Stomach (tissue), 9 donors: Measurements from ENCODE around the gene DHRS7B. TPM values are rescaled to one million over a fixed set of nuclear protein-coding genes. Genes with fewer than 3 reads are reported as not detected.

Source experiments
- DNase-seq, 2 donors: peaks; one replicate each; pipeline versions ENCODE4 v3.0.0 to v3.0.0-alpha.2; 2013 to 2019
- H3K27ac ChIP-seq, 5 donors: fragments of 200-600 bp in 4 of 5; sonication (generic) in 4 of 5; one replicate each; pipeline ENCODE4 v1.5.1; 2013 to 2019; ENCODE audit warnings: mild to moderate bottlenecking in 1 of 5, moderate library complexity in 1 of 5
- H3K27me3 ChIP-seq, 3 donors: fragments of 200-600 bp; sonication (generic); one replicate each; pipeline ENCODE4 v1.5.1; 2017 to 2019; ENCODE audit warnings: mixed run types in 1 of 3
- H3K36me3 ChIP-seq, 4 donors: fragments of 200-600 bp; sonication (generic); 1 replicate in 3 of 4; 2 replicates in 1 of 4; pipeline ENCODE4 v1.5.1; 2016 to 2019
- H3K4me1 ChIP-seq, 4 donors: fragments of 200-600 bp; sonication (generic); one replicate each; pipeline ENCODE4 v1.5.1; 2016 to 2019
- H3K4me3 ChIP-seq, 4 donors: fragments of 200-600 bp; sonication (generic) in 3 of 4; one replicate each; pipeline ENCODE4 v1.5.1; 2016 to 2019; ENCODE audit warnings: mild to moderate bottlenecking in 1 of 4
- H3K9me3 ChIP-seq, 4 donors: fragments of 200-600 bp; sonication (generic); one replicate each; pipeline ENCODE4 v1.5.1; 2016 to 2019
- EP300 ChIP-seq: sonication (generic); formaldehyde crosslinking; IDR thresholded peaks from one replicate; pipeline ENCODE4 v1.6.1; 2017; ENCODE audit warnings: antibody characterized with exemption
- POLR2A ChIP-seq, 4 donors: fragments of 450-650 bp; IDR thresholded peaks; one replicate each; pipeline ENCODE4 v1.6.1; 2016; ENCODE audit warnings: antibody characterized with exemption in 4 of 4, control low read depth in 2 of 4, mild to moderate bottlenecking in 1 of 4, moderate library complexity in 1 of 4
- POLR2AphosphoS5 ChIP-seq, 3 donors: sonication (generic); formaldehyde crosslinking; IDR thresholded peaks; one replicate each; pipeline ENCODE4 v1.6.1; 2016; ENCODE audit warnings: antibody characterized with exemption in 3 of 3
- WGBS, 5 donors: extraction: QIAGEN DNeasy Blood & Tissue Kit in 3 of 5; methylation state at CpG; one replicate each; pipeline versions ENCODE4 v1.1.5 to v1.1.7; 2013 to 2018; 5-methylcytosine and 5-hydroxymethylcytosine counted together
- intact Hi-C: fragments of 100-400 bp; cut with DNase I; formaldehyde crosslinking; loops from one replicate; pipeline ENCODE4 v1.15.1; 2023; ENCODE audit warnings: low total_unique reads
- polyA plus RNA-seq, 3 donors: library from polyadenylated mRNA; stranded (reverse); fragments of 200-250 nt; gene quantifications; one replicate each; pipeline ENCODE4 v1.2.3, GENCODE V29; 2013
- total RNA-seq, 5 donors: library from RNA; depleted of rRNA; stranded (reverse); fragments of >200 nt; gene quantifications; one replicate each; pipeline versions ENCODE4 v1.1.0 to v1.2.3, GENCODE V29; 2014 to 2016
- TF ChIP-seq, protein P1 (sequence below), 7 experiments: fragments of 450-650 bp in 4 of 7; fragments of 200-600 bp in 3 of 7; sonication (generic) in 3 of 7; IDR thresholded peaks; one replicate each; pipeline ENCODE4 v1.5.1; 2016 to 2019; ENCODE audit warnings: antibody characterized with exemption in 7 of 7, control low read depth in 2 of 7, mild to moderate bottlenecking in 1 of 7
- donor health status: healthy with polysubstance abuse.
- donor health status: Bipolar disorder and iron deficiency.
- donor health status: healthy.

DHRS7B gene
- total and polyA plus RNA-seq, 8 donors: 5.8 to 32.9 (median 20.3) TPM; not detected in 1

DNA sequence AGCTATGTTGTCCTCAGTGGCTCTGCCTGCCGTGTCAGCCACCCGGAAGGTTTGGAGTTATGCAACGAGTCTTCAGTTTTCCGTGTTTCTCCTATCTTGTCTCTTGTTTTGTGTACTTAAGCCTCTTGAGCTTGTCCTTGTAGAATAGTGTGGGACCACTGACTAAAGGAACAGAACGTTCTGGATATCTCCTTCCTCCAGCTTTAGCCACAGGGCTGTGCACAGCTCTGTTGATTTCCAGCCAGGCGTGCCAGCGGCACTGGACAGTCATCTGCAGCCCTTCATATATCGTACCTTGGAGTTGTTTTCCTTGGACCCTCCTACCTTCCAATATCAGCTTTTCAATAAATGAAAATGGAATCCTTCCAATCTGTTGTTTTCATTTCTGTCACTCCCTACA lies 47.4 kb downstream of the DHRS7B start:
- TF ChIP-seq, protein P1, sequence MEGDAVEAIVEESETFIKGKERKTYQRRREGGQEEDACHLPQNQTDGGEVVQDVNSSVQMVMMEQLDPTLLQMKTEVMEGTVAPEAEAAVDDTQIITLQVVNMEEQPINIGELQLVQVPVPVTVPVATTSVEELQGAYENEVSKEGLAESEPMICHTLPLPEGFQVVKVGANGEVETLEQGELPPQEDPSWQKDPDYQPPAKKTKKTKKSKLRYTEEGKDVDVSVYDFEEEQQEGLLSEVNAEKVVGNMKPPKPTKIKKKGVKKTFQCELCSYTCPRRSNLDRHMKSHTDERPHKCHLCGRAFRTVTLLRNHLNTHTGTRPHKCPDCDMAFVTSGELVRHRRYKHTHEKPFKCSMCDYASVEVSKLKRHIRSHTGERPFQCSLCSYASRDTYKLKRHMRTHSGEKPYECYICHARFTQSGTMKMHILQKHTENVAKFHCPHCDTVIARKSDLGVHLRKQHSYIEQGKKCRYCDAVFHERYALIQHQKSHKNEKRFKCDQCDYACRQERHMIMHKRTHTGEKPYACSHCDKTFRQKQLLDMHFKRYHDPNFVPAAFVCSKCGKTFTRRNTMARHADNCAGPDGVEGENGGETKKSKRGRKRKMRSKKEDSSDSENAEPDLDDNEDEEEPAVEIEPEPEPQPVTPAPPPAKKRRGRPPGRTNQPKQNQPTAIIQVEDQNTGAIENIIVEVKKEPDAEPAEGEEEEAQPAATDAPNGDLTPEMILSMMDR (IDR thresholded peaks at IDR 0.05): no peak
- TF ChIP-seq POLR2A (IDR thresholded peaks at IDR 0.05): no peak
- no peak for TF ChIP-seq EP300
- H3K27ac ChIP-seq: no peak overlapping the region
- H3K4me1 ChIP-seq: peaks cover 0 to 29% (median 7%) of the 10 kb centered on the region in 4 donors
- intact Hi-C loops: no loop called here
- WGBS, 5 donors: 67 to 90% (median 72%) methylated on average over 8 of the region's 8 CpGs
- peaks cover 11 to 61% (median 49%) of the 10 kb centered on the region in 4 donors for H3K36me3 ChIP-seq
- DNase-seq: peak in 1 of 2 donors; percentile 23
- H3K9me3 ChIP-seq: no peaks in the 10 kb centered on the region
- H3K27me3 ChIP-seq: no peaks in the 10 kb centered on the region
- H3K4me3 ChIP-seq: no peak overlapping the region

- peak overlapping the region in 1 of 5 donors; percentile 18 for H3K27ac ChIP-seq
- DNase-seq: peak; percentile 13 to 42
- 85 to 95% (median 87%) methylated on average over 7 of the region's 7 CpGs for WGBS, 5 donors
- TF ChIP-seq, protein P1 (IDR thresholded peaks at IDR 0.05): no peak
- TF ChIP-seq POLR2AphosphoS5 (IDR thresholded peaks at IDR 0.05): no peak
- TF ChIP-seq EP300: no peak
- no peak for TF ChIP-seq POLR2A (IDR thresholded peaks at IDR 0.05)
- peaks cover 11 to 66% (median 53%) of the 10 kb centered on the region in 4 donors for H3K36me3 ChIP-seq
- H3K9me3 ChIP-seq: no peaks in the 10 kb centered on the region
- H3K27me3 ChIP-seq: no peaks in the 10 kb centered on the region
- intact Hi-C loops: no loop called here
- peaks cover 0 to 24% (median 7%) of the 10 kb centered on the region in 4 donors for H3K4me1 ChIP-seq
- H3K4me3 ChIP-seq: no peak overlapping the region
Measured at GRCh38 chr17:21174713-21175112, 47.9 kb downstream of the DHRS7B start.

DNA sequence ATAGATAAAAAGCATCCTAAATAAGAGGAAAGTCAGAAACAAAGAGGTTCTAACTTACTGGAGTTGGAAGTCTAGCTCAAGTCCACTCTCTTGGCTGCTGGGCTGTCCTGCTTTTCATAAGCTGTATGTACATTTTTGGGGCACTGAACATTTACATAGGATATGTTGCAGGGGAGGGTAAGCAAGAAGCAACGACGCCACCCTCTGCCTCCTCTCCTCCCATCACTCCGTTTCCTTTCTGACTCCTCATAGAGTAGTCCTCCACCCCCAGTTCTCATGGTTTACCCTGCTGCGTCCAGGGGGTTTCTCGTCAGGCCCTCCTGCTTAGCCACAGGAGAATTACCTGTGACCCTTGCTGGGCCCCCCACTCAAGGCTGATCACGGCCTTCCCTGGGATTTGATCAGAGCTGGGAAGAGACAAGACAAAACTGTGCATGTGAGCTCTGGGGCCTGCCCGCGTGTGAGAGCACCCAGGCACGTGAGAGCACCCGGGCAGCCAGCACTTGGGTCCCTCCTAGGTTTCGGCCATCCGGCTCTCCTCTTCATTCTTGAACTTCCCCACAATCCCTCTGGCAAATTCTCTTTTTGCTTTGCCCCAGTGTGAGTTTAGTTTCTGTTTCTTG lies 50.1 kb downstream of the DHRS7B start:
- Histone ChIP-seq H3K36me3 (peaks cover 11 to 80% (median 64%) of the 10 kb centered on the region in 4 donors), H3K9me3 (no peaks in the 10 kb centered on the region), H3K27ac (no peak overlapping the region), H3K4me1 (peaks cover 0 to 9% (median 0%) of the 10 kb centered on the region in 4 donors), H3K27me3 (no peaks in the 10 kb centered on the region), H3K4me3 (no peak overlapping the region)
- 83 to 92% (median 86%) methylated on average over 12 of the region's 12 CpGs for WGBS, 5 donors
- intact Hi-C loops: no loop called here
- peak in 1 of 2 donors; percentile 3 for DNase-seq
- no peak for TF ChIP-seq POLR2AphosphoS5 (IDR thresholded peaks at IDR 0.05)

- TF ChIP-seq EP300 (no peak), POLR2A (IDR thresholded peaks at IDR 0.05) (no peak), POLR2AphosphoS5 (IDR thresholded peaks at IDR 0.05) (no peak)
- TF ChIP-seq, protein P1 (IDR thresholded peaks at IDR 0.05): no peak
- Histone ChIP-seq H3K9me3 (no peaks in the 10 kb centered on the region), H3K4me3 (no peak overlapping the region), H3K27ac (no peak overlapping the region), H3K27me3 (no peaks in the 10 kb centered on the region), H3K4me1 (peaks cover 0 to 9% (median 0%) of the 10 kb centered on the region in 4 donors), H3K36me3 (peaks cover 11 to 75% (median 58%) of the 10 kb centered on the region in 4 donors)
- intact Hi-C loops: no loop called here
- WGBS, 5 donors: 94 to 97% (median 96%) methylated on average over 7 to 8 of the region's 8 CpGs
- DNase-seq: peak in 1 of 2 donors; percentile 0
Measured at GRCh38 chr17:21177401-21177800, 50.6 kb downstream of the DHRS7B start.
